DMS153 (cell line): ENCODE results near the gene RENBP.

Experiments
- DNase-seq: peaks from one replicate; lab custom pipeline; 2025; lab: John Stamatoyannopoulos, UW

RENBP gene

DNA sequence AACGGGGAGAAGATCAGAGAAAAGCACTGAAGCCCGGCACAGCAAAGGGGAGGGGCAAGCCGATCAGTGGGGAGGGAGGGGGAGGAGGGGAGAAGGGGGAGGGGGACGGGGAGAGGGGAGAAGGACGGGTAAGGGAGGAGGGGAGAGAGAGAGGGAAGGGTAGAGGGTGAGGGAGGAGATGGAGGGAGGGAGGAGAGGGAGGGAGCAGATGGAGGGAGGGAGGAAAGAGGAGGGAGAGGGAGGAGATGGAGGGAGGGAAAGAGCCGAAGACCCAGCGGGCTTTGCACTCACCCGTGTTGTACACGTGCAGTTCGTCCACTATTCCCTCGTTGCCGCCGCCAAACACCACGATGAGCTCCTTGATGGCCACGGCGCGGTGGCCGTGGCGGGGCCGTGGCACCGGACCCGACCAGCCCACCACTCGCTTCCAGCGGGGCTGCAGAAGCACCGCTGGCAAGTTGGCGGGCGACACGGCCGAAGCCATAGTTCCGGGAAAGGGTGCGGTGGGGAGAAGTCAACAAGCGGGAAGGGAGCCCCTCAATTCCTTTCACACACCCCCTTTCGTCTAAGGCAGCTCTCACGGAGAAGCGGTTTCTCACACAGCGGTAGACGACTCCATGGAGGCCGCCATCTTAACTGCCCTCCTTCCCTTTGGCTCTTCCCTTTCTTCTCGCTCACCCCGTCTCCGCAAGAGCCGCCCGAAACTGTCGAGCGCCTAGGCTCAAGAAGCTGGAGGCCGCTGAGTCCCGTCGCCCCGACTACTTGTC is 26.1 kb upstream of the RENBP start:
- peak; percentile 37 for DNase-seq

DNA sequence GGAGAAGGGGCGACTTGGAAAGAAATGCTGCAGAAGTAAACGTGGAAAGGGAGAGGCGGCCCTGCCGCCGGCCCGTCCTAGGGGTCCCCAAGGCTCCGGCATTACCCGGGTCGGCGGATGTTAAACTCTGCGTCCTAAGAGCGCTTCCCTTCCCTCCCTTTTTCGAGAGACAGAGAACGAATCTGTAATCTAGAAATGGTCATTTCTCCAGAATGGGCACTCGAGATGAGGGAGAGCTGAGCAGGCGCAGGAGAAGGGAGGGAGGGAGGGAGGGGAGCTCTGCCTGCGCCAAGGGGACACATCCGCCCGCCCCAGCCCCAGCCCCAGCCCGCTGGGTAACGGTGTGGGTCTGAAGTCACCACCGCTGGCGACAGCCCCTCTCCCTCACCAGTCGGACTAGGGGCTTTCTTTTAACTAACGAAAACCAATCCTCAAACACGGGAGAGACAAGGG is 25.5 kb upstream of the RENBP start:
- DNase-seq, result peak; percentile 16

DNA sequence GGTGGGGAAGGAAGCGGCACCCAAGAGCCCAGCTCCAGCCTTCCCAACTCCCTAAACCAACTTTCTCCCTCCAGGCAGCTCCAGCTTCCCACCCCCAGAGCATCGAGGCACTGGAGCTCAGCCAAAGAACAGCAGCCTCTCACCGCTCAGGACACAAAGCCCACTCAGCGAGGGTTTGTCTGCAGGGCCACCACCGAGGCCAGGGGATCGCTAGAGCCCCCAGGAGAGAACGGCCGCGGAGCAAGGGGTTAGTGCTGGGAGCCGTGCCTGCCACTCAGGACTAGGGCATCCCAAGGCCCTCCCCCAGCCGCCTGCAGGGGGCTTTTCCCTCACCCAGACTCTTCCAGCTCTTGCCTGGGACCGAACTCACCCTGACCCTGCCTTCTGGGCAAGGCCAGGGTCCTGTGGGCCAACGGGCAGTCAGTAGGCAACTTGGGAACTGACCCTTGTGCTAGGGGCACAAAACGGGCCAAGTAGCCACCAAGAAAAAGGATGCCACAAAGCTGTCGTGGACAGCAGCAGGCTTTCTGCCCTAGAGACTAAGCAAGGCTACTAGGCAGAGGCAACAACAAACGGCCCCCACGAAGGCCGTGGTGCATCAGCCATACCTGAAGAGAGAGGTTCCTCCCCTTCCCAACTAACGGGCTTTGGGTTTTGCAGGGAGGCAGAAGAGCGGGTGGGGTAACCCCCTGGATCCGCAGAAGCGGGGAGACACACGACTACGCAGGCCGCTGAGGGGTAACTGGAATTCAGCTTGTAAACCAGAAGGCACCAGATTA is 24.9 kb upstream of the RENBP start:
- DNase-seq, result no peak

DNA sequence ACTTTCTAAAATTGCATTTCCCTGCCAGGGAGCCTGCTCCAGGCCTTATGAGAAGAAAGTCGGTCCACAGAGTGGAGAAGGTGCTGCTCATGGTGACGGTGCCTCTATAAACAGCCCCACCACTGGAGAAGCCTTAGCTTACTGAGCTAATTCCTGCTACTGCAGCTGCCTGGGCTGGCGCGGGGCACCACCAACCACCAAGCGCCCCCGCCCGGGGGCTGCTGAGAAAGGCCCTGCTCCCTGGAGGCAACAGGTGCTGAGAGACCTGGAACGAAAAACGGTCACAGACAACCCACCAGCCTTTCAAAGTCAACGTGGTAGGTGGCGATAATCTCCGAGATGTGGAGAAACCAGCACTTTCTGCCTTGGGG is 24.3 kb upstream of the RENBP start:
- DNase-seq, result no peak

- DNase-seq, result no peak
Observed at GRCh38 chrX:153968255-153968654, 23.8 kb upstream of the RENBP start.

GRCh38 chrX:153967536-153968224 is 23.2 kb upstream of the RENBP start:
- no peak for DNase-seq

DNA sequence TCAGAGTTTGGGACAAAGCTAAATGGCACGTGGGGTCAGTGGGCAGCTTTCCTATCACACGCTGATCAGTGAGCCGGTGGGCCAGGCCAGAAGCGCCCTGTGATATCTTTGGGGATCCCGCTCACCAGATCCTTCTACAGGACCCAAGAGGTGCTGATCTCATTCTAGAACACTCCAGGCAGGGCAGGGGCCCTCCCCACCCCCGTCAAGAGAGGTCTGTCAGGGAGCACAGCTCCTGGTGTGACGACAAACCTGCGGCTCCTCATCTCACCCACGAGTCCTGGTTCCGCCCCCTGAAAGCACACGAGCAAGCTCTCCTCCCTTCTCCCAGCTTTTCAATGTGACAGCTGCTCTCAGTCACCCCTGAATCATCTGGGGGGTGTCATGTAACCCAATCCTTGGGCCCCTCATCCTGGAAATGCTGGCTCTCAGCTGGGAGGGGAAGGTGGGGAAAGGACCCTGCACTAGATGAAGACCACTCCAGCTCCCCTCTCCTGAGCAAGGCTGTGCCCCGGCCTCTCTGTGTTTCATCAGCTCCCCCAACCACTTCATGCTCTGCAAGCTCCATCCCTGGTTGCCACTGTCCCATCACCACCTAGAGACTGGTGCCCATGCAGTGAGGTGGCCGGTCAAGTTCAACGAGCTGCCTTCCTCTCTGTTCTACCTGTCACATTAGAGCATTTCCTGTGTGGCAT is 22.5 kb upstream of the RENBP start:
- no peak for DNase-seq

DNA sequence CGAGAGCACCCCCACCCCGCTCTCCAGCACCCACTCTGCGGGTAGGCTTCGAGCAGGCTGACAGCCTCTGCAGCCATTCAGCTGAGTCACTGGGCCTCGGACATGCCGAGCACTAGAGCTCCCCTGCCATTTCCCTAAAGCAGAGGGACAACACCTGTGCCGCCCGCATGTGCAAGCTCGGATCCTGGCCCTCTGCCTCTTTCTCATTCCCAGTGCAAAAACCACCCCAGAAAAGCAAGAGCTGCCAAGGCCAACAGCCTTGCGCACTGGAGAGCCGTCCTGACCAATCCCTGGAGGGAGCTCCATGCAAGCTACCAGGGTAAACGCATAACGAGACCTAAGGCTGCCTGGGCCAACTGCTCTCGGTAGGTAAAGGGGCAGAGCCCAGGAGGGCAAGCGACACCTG is 21.8 kb upstream of the RENBP start:
- no peak for DNase-seq

DNA sequence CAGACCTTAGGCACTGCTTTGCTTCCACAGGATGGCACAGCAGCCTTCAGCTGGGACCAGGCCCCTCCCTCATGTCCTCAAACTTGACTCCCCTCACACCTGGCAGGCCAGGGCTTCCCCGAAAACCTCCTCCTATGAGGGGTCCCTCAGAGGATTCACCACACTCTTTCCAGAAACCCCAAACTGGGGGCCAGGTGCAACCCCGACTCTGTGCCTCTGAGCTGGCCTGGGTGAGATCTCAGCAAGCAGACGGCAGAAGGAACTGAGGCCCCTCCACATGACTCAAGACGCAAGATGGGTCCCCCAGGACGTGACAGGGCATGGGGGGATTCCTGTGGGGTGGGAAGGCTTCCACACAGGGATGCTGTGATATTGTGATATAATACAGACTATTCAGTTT is 21.0 kb upstream of the RENBP start:
- no peak for DNase-seq

GRCh38 chrX:153964105-153964504 is 19.7 kb upstream of the RENBP start:
- no peak for DNase-seq

GRCh38 chrX:153963546-153963945 is 19.1 kb upstream of the RENBP start:
- DNase-seq, result no peak

DNA sequence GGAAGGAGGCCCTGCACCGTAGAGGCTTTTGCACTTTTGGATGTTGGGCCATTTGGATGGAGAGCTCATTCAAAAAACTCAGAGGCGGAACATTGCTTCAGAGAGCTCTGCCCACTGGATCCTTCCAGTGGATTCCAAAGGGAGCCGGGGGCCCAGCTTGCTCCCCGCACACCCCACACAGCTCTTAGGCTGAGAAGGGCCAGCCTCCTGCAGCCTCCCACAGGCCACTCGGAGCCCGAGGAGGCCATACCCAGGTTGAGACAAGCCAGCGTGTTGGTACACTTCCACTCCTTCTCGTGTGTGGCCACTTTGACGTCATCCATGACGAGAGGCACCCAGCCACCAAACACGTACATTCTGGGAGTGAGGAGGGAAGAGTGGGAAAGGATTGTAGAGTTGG is 16.8 kb upstream of the RENBP start:
- DNase-seq, result no peak

GRCh38 chrX:153960786-153961185 is 16.3 kb upstream of the RENBP start:
- DNase-seq, result no peak

GRCh38 chrX:153960077-153960476 is 15.6 kb upstream of the RENBP start:
- no peak for DNase-seq

- DNase-seq, result no peak
Observed at GRCh38 chrX:153959649-153960048, 15.2 kb upstream of the RENBP start.

DNA sequence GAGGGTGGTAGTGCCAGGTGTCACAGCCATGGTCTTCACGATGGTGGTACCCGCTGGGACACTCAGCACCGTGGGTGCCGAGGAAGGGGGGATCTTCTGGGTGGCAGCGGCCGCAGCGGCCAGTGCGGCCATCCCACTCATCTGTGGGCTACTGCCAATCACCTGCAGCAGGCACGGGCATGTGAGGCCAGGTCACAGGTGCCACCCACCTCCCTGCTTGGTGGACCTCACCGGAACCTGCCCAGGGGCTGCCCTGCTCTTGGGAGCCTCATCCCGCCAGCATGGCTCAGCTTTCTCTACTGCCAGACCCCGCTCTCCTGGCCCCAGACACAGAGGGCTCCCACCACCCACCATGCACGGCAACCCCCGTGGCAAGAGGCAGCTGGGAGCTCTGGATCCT is 14.2 kb upstream of the RENBP start:
- no peak for DNase-seq

- no peak for DNase-seq
Observed at GRCh38 chrX:153957224-153957623, 12.8 kb upstream of the RENBP start.

DNA sequence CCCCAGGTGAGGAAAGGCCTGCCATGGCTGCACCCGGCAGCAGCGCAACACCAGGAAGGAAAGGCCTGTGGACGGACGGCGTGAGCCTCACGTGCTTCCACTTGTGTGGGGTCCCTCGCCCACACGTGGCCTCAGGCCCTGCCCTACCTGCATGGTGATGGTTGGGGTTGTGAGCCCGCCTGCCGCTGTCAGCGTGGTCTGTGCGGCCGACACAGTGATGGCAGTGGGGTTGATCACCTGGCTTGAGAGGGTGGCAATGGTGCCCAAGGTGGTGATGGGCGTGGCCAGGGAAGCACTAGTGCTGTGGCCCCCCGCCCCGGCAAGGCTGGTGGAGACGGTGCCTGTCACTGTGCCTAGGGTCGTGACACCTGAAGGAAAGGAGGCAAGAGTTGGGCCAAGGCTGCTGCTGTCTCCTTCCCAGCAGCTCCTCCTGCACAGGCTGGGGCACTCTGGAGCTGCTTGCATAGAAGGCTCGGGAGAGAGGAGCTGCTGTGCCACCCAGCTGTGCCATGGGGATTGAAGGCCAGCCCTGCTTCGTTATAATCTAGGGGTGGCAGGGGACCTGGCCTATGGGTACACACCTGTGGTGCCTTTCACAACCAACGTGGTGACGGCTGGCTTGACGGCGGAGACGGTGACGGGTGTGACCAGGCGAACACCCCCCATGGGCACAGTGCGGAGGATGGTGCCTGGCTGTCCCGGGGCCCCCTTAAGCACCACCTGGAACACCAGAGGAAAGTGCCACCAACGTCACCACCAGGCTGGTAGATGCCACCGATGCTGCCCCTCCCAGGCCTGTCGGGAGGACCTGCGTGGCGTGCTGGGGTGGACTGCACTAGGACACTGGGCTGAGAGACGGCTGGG is 11.8 kb upstream of the RENBP start:
- no peak for DNase-seq

- no peak for DNase-seq
Observed at GRCh38 chrX:153955228-153955732, 10.8 kb upstream of the RENBP start.

DNA sequence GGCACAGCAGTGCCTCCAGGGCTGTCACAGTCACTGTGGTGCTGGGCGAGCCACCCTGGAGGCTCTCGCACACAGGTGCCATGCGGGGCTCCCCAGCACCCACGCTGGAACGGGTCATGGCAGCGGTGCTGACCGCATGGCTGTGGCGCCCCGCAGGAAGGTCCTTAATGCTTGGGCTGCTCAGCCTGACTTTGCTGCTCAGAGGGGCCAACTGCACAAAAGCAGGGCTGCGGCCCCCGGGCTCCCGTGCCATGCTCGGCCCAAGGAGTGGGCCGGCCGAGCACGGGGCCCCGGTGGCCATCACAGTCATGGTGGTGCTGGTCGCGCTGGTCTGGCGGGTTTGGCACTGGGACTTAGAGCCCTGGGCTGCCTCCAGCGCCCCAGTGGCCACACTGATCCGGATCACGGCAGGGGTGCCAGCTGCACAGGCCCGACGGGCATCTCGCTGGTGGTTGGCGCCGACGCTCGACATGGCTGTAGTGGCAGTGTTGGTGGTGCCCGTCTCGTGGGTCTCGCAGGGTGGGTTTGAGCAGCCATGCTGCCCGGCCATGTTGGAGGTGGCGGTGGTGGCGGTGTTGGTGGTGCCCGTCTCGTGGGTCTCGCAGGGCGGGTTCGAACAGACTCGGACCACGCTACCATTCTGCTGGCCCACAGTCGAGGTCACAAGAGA is 10.2 kb upstream of the RENBP start:
- DNase-seq, result no peak
